IPS-20b (cell line): ENCODE measurements around the gene TSGA10IP.

Source experiments
- H3K27ac ChIP-seq: one replicate; pipeline ENCODE4 v1.5.1; 2013; ENCODE audit warnings: low read length
- H3K27me3 ChIP-seq: 2 replicates; pipeline ENCODE4 v1.6.1; 2013; ENCODE audit warnings: mild to moderate bottlenecking, low read length, inconsistent platforms; ENCODE audit not compliant: insufficient read depth
- H3K36me3 ChIP-seq: 2 replicates; pipeline ENCODE4 v1.6.1; 2013; ENCODE audit warnings: low read depth, mild to moderate bottlenecking, inconsistent platforms, low read length, moderate library complexity; ENCODE audit not compliant: insufficient read depth
- H3K4me1 ChIP-seq: 2 replicates; pipeline ENCODE4 v1.6.1; 2013; ENCODE audit warnings: mild to moderate bottlenecking, control low read depth, inconsistent platforms, low read length, moderate library complexity; ENCODE audit not compliant: insufficient read depth
- H3K4me3 ChIP-seq: 2 replicates; pipeline ENCODE4 v1.5.1; 2013; ENCODE audit warnings: mild to moderate bottlenecking, low read length, inconsistent platforms
- H3K9ac ChIP-seq: 2 replicates; pipeline ENCODE4 v1.6.1; 2013; ENCODE audit warnings: low read depth, mild to moderate bottlenecking, inconsistent platforms, low read length, moderate library complexity
- H3K9me3 ChIP-seq: 2 replicates; pipeline ENCODE4 v1.6.1; 2013; ENCODE audit warnings: mild to moderate bottlenecking, low read depth, low read length, inconsistent platforms; ENCODE audit not compliant: insufficient read depth

TSGA10IP gene

DNA sequence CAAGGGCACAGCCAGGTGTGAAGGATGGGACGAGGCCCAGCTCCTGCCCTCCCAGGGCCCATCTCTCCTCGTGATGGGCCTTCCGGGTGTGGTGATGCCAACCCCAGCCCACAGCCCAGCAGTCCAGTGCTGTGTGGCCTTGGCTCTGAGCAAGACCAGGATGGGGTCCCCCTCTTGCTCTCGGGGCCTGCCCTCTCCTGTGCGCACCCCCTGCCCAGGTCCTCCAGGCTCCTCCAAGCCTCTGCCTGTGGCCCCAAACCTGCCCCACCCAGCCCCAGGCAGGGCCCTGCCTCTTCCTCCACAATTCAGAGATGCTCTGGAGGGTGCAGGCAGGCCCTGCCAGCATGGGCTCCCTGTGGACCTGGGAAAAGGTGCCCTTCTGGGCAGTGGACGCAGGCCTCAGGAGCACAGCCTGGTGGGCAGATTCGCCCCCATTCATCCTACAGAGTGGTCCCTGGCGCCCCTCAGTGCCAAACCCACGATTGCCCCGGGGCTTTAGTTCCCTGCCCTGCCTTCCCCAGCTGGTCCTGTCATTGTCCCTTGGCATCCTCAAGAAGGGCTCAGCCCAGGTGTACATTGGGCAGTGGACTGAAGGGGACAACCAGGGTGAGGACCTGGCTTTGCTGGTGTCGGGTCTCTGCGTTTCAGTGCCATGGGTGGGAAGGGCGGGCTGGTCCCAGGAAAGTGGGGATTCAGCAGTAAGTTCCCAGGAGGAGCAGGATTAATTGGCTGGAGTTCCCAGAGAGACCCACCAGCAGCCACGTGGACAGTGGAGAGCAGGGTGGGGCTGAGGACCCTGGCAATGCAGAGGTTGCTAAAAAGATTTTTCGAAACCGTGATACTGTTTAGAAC is 36.9 kb downstream of the TSGA10IP start:
- H3K4me1 ChIP-seq: no peaks in the 10 kb centered on the region
- H3K36me3 ChIP-seq: peaks cover 23% of the 10 kb centered on the region
- no peak overlapping the region for H3K27ac ChIP-seq
- H3K4me3 ChIP-seq: no peak overlapping the region
- no peaks in the 10 kb centered on the region for H3K27me3 ChIP-seq
- no peaks in the 10 kb centered on the region for H3K9me3 ChIP-seq
- H3K9ac ChIP-seq: no peak overlapping the region

DNA sequence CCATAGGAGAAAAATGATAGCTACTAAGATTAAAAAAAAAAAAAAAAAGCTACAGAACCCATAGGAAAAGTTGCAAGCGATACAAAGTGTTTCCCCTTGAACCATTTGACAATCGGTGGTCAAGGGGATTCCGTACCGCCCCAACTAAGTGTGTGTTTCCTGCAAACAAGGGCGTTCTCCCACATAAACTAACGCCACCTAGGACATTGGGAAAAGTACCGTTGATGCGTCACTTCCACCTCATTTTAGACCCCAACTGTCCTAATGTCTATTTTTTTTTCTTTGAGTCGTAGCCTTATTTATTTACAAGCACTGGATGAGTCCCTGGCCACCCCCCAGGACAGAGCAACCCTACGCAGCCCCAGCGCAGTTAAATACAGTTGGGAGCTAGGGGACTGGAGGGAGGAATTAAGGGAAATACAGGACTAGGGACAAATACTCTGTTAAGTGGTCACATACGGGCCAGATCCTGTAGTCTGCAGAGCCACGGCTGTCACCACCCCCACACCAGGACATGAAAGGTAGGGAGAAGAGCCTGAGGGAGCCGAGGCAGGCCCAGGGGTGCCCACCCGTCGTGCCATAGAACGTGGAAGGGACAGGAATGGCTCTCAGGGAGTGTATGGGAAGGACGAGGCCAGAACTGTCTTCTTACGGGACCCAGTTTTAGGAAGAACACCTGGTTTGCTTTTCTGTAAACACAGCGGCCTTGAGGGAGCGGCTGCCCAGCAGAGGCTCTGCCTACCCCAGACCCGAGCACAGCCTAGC is 37.7 kb downstream of the TSGA10IP start:
- H3K27ac ChIP-seq: no peak overlapping the region
- H3K4me3 ChIP-seq: no peak overlapping the region
- H3K27me3 ChIP-seq: no peaks in the 10 kb centered on the region
- H3K9ac ChIP-seq: no peak overlapping the region
- H3K4me1 ChIP-seq: no peaks in the 10 kb centered on the region
- no peaks in the 10 kb centered on the region for H3K9me3 ChIP-seq
- H3K36me3 ChIP-seq: peaks cover 15% of the 10 kb centered on the region

DNA sequence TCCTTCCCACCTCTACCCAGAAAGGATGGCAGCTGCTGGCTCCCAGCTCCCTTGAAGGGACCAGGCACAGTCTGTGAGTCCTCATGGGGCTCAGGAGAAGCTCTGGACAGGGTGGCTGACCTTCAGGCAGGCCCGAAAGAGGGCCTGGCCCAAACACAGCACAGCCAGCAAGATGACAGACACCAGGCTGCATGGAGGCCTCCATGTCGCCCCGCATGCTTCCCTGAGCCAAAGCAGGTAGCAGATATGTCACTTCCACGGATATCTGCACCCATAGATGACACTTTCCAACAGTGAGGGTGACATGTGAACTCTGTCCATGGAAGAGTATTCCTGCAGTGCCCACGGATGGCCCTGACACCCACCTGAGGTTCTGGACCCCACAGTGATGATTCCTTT is 38.3 kb downstream of the TSGA10IP start:
- H3K9me3 ChIP-seq: no peaks in the 10 kb centered on the region
- H3K27me3 ChIP-seq: no peaks in the 10 kb centered on the region
- H3K9ac ChIP-seq: no peak overlapping the region
- peaks cover 9% of the 10 kb centered on the region for H3K36me3 ChIP-seq
- no peaks in the 10 kb centered on the region for H3K4me1 ChIP-seq
- no peak overlapping the region for H3K27ac ChIP-seq
- H3K4me3 ChIP-seq: no peak overlapping the region

DNA sequence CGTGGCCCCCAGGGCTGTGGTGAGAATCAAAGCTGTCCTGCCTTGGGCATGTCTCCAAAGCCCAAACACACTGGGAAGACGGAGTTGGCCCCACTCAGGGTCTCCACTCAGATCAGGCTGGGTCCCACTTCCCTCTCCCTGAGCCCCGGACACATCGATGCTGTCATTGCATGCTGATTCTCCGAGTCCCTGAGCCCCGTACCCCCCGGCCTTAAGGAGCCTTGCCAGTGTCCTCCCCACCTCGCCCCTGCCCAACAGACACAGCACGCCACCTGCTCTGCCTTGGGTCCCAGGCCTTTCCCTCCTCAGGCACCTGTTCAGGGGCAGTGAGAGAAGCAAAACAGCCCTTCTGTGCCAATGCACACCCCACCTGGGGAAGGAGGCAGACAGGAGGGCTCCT is 42.1 kb downstream of the TSGA10IP start:
- no peak overlapping the region for H3K4me3 ChIP-seq
- H3K27me3 ChIP-seq: no peaks in the 10 kb centered on the region
- H3K27ac ChIP-seq: no peak overlapping the region
- no peaks in the 10 kb centered on the region for H3K9me3 ChIP-seq
- no peaks in the 10 kb centered on the region for H3K4me1 ChIP-seq
- H3K36me3 ChIP-seq: no peaks in the 10 kb centered on the region; the same call in 1 of the 2 replicates
- no peak overlapping the region for H3K9ac ChIP-seq

DNA sequence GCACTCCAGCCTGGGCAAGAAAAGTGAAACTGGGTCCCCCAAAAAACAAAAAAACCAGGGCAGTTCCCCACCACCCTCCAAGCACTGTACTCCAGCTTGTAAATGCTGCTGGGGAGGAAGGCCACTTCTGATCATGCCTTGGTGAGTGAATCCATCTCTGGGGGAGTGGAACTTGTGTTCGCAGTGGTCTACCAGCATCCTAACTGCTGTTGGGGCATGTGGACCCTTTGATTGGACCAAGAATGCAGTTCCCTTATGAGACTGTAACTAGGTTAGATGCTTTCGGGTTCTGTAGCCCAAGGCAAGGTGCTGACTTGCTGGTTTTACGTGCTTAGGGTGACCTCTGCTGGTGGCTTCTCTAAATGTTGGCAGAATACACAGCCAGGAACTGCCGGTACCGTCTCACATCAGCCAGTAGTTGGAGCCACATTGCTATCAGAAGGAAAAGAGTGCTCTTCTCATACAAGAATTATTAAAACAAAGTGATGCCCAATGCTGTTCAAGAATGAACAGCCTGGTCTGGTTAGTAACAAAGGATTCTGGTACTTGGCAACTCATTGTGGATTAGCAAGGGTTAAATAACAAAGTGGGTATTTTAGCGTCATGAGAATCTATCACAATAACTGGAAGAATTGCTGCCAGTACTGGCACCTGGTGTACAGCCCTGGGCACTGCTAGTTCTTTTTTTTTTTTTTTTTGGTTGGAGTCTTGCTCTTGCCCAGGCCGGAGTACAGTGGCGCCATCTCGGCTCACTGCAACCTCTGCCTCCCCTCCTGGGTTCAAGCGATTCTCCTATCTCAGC is 43.7 kb downstream of the TSGA10IP start:
- H3K9me3 ChIP-seq: no peaks in the 10 kb centered on the region
- no peaks in the 10 kb centered on the region; the same call in 1 of the 2 replicates for H3K36me3 ChIP-seq
- no peaks in the 10 kb centered on the region for H3K4me1 ChIP-seq
- no peak overlapping the region for H3K27ac ChIP-seq
- no peak overlapping the region for H3K4me3 ChIP-seq
- no peak overlapping the region for H3K9ac ChIP-seq
- no peaks in the 10 kb centered on the region for H3K27me3 ChIP-seq

DNA sequence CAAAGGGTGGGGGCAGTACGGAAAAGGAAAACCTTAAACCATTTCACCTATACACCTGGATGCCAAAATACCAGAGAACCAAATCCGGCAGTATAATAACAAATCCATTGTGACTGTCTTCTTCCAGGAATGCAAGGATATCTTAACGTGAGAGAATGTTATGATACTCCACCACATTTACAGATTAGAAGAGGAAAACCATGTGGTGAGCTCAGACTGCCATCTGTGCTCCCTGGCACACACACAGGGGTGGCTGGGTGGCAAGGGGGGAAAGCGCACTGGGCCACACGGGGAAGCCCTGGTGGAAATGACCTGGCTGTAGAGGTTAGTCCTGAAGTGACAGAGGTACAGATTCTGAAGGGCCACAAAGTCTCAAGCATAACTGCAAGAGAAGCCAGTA is 46.8 kb downstream of the TSGA10IP start:
- no peaks in the 10 kb centered on the region for H3K9me3 ChIP-seq
- peaks cover under 1% of the 10 kb centered on the region for H3K36me3 ChIP-seq
- no peak overlapping the region for H3K4me3 ChIP-seq
- no peaks in the 10 kb centered on the region for H3K4me1 ChIP-seq
- H3K27ac ChIP-seq: no peak overlapping the region
- H3K9ac ChIP-seq: no peak overlapping the region
- H3K27me3 ChIP-seq: no peaks in the 10 kb centered on the region

DNA sequence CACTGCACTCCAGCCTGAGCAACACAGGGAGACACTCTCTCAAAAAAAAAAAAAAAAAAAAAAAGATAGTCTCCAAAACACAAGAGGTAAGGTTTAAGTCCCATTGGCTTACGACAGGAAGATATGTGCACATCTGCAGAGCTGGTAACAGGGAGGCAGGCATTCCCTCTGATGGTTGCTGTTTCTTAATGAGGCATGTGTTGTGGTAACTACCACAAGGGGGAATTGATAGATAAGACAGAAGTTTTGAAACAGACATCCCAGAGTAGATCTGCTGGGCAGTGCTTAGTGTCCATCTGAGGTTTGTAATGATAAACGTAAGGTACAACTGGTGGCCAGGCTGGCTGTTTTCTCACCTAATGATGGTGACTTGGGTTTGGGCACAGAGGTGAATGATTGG is 52.0 kb downstream of the TSGA10IP start:
- Histone ChIP-seq H3K36me3 (peaks cover 35% of the 10 kb centered on the region), H3K4me1 (no peaks in the 10 kb centered on the region), H3K9me3 (no peaks in the 10 kb centered on the region), H3K4me3 (no peak overlapping the region), H3K27ac (no peak overlapping the region), H3K27me3 (no peaks in the 10 kb centered on the region), H3K9ac (no peak overlapping the region)

DNA sequence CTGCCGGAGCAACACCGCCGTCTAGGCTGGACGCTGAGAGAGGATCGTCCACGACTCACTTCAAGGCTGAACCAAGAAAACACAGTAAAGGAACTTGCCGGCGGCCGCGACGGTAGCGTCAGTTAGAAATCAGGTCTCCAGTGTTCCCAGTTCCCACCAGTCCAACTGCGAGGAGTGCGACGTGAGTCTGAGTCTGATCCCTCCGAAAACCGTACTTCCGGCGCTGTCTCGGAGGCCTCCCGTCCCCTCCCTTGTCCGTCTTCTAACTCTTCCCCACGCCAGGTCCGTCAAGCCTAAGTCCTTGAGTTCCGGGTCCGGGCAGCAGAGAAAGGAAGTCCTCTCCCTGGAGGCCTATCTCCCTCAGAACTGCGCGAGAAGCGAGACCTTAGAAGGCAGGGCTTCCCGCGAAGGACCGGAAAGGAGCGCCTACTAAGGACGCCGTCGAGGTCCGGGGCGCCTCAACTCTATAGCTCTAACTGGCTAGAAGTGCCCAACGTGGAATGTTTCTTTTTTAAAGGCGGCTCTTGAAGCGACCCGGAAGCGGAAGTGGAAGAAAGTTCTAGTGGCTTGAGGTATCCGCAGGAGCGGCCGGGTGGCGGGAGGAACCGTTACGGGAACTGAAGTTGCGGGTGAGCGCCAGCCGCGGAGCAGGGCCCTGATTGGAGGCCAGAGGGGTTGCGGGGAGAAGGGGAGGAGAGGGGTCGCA is 56.8 kb downstream of the TSGA10IP start, which contains the start of the genes BANF1 and EIF1AD:
TSS of gene BANF1 (plus strand) at position 562 of the 706 bp plus-strand sequence. CDS start 748 bp downstream, outside the sequence.
TSS of gene EIF1AD (minus strand) at position 216 of the 706 bp plus-strand sequence. CDS start 1,768 bp downstream, outside the sequence.
- H3K36me3 ChIP-seq: peaks cover 55% of the 10 kb centered on the region

DNA sequence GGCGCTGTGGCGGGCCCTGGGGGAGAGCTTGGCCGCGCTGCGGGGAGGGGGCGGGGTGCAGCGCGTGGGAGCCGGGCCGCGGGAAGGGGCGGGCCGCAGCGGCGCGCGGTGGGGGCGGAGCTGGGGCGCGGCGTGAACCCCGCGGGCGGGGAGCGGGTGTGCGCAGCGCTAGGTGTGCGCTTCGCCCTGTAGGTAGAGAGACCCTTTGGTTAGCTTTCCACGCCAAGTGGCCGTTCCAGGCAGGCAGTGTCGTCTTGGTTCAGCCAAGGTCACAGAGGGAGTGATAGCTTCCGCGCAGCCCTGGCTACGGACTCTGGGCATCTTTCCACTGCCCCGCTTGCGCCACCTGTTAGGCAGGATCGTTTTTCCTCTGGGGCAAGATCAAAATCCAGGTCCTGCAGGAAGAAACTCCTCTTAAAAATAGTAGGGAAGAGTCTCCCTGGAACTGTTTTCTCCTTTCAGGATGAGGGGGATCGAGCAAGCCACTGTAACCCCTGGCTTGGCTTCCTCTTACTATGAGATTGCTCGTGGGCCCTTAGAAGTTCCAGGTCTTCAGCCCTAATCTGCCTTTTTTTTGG is 57.5 kb downstream of the TSGA10IP start:
- H3K9me3 ChIP-seq: no peaks in the 10 kb centered on the region
- peak overlapping the region; percentile 84; the same call in 1 of the 2 replicates for H3K9ac ChIP-seq
- H3K27me3 ChIP-seq: no peaks in the 10 kb centered on the region
- peak overlapping the region; percentile 99 for H3K4me3 ChIP-seq
- peaks cover 4% of the 10 kb centered on the region; the same call in 1 of the 2 replicates for H3K4me1 ChIP-seq
- peaks cover 49% of the 10 kb centered on the region for H3K36me3 ChIP-seq
- peak overlapping the region; percentile 95 for H3K27ac ChIP-seq

More for the DNA sequence above, 56.8 kb downstream of the TSGA10IP start, which contains the start of the genes BANF1 and EIF1AD:
- Histone ChIP-seq H3K4me3 (peak within 1 kb of the TSS; percentile 99), H3K9ac (peak within 1 kb of the TSS; percentile 84), H3K27me3 (no peaks in the 10 kb centered on the region), H3K4me1 (peaks cover 3% of the 10 kb centered on the region; the same call in 1 of the 2 replicates), H3K27ac (peak within 1 kb of the TSS; percentile 95), H3K9me3 (no peaks in the 10 kb centered on the region)

DNA sequence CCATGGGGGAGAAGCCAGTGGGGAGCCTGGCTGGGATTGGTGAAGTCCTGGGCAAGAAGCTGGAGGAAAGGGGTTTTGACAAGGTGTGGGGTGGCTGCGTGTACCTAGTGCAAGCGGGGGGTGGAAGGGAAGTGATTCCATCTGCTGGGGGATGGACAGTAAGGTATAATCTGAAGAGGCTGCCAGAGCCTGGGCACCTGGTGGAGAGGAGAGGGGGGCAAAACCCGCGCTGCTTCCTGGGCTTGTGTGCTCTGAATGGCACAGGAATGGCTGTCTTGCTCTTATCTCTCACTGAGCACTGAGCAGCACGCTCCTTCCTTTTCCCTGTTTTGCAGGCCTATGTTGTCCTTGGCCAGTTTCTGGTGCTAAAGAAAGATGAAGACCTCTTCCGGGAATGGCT is 58.0 kb downstream of the TSGA10IP start:
- Histone ChIP-seq H3K4me1 (peaks cover 4% of the 10 kb centered on the region; the same call in 1 of the 2 replicates), H3K27me3 (no peaks in the 10 kb centered on the region), H3K27ac (no peak overlapping the region), H3K9ac (peak overlapping the region; percentile 84; the same call in 1 of the 2 replicates), H3K36me3 (peaks cover 43% of the 10 kb centered on the region), H3K9me3 (no peaks in the 10 kb centered on the region), H3K4me3 (peak overlapping the region; percentile 99)
